GM15510 (cell line): Measurements from ENCODE around the gene PHKB.

Experiments
- POLR2A ChIP-seq: IDR thresholded peaks from 3 replicates; pipeline ENCODE4 v1.6.1; 2011; ENCODE audit warnings: borderline replicate concordance; ENCODE audit not compliant: insufficient read length; ENCODE audit errors: extremely low read depth

PHKB gene

DNA sequence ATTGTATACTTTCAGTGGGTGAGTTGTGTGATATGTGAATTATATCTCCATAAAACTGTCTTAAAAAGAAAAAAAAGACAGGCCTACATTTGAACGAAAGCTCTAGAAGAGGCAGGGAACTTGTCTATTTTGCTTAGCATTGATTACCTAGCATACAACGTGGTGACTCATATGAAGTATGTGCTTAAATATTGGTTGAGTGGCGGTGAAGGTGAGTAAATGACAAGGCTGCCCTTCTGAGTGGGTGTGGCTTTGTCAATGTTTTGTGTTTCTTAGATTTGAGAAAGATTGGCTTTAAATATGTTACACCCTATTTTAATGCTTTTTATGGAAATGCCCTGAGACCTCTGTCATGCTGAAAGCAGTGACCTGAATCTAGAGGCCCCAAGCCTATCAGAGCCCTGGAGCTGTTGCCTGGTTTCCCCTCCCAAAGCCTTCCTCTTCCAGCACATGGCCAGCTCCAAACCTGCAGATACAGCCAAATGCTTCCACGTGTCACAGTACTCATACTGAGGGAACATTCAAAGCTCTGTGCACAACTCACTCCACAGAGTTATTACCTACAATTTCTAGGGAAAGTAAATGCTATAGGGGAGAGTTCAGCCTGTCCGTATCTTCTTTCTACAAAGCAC lies 260.0 kb downstream of the PHKB start:
- TF ChIP-seq POLR2A, result no peak

DNA sequence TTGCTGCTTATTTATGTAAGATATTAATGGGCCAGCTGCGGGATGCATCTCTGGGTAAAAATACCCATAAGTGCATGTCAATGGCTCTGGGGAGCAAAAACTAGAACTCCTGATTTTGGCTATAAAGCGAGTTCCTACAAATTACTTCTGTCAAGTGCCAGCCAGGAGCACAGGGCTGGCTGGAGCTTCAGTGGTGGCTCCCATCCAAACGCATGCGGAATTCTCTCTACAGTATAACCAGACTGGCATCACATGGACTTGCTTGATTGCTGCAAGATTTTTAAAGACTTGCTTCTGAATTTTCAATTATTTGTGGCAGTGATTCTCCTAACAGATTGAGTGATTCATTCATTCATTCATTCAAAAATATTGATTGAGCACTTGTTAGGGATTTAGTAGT lies 260.9 kb downstream of the PHKB start:
- no peak for TF ChIP-seq POLR2A

DNA sequence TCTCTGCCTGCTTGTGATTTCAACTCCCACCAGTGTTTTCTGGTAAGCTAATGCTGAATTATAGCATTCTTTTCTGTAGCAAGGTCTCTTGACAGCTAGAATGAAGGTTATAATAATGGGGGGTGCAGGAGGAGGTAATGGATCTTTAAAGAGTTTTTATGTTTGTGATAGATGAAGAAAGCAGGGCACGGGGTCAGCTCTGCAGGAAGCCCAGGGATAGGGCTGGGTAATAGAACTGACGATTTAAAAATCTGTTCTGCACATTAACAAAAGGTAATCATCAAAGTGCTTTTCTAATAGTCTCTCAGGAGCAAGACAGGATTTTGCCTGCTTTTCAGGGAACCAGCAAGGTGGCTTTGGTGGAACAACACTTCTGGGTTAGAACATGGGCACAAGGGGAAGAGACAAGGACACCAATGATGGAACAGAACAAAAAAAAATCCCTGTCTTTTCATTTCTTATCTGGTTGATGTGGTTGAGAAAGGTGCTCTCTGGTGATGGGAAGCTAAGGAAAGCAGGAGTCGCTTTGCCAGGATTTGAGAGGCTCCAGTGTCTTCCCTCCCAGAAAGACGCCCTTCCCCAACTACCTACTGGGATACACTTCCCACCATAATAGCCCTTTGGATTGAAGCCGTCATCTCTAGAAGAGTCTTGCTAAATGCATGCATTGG lies 263.1 kb downstream of the PHKB start:
- no peak for TF ChIP-seq POLR2A

DNA sequence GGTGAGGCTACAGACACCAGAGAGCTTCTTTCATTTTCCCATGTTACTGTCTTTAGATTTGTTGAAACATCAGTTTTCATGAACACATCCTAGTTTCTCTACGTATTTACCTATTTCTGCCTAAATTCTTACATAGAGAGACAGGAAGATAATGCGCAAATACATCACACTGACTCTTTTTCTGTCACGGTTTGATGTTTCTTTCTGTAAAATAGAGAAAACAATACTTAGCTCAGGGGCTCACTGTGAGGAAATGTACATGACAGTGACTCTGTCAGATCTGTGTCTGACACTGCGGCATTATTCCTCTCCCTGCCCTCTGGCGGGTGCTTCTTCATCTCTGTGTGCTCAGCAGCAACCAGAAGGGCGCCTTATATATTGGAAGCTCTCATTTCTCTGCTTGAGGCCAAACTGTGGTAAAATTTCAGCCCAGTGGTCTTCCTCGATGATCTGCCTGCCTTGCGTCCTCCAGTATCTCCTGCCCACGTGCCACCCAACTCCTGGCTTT lies 264.1 kb downstream of the PHKB start:
- TF ChIP-seq POLR2A, result no peak

DNA sequence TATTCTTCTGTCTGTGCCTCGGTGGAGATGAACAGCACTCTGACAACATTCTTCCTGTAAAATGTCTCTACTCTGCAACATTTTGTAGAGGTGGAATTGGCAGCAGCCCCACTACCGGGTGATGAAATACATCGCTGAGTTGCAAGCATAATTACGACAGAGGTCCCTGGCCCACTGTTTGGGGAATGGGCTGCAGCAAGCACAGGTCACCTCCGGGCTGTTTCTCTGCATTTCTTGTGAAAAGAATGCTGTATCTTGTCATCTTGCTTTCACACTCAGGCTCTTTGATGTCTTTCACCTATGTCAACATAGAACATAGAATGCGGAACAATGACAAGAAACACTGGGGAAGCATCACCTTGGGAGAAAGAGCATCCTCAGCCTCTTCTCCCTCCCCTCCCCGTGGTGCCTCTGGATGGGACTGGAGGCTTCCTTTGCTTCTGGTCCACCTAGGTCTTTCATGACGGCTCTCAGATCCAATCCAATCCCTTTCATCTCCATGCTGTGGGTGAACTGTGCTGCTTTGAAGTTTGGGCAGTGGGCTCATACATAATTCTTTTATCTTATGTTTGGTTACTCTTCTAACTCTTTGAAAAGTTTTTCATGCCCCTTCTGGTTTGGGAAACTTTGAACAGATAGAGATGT lies 265.0 kb downstream of the PHKB start:
- no peak for TF ChIP-seq POLR2A

DNA sequence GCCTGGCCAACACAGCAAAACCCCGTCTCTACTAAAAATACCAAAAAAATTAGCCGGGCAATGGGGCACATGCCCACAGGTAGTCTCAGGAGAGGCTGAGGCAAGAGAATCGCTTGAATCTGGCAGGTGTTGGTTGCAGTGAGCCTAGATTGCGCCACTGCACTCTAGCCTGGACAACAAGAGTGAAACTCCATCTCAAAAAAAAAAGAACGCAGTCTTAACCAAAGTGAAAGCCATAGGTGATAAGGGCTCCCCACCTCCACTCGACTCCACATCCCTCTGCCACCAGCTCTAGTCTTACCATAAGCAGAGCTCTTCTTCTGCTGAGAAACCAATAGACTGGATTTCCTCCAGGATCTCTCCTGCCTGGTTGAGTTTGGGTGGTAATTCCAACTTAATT lies 266.0 kb downstream of the PHKB start:
- no peak for TF ChIP-seq POLR2A

DNA sequence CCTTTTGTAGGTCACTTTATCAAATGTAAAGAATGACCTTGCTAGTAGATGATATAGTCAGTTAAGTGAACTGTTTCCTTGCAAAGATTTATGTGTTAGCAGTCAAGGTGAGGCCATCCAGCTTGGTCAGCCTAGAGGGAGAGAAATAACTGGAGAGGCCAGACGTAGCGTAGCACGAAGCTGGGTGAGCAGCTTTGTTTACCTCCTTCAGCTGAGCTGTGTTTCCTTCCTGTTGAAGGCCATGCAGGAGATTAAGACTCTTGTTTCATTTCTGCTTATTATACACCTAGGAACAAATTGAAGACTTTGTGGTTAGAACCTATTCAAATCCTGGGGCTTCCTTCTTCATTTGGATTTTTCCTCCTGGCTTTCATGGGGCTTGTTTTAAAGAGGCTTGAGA lies 267.1 kb downstream of the PHKB start:
- no peak for TF ChIP-seq POLR2A

DNA sequence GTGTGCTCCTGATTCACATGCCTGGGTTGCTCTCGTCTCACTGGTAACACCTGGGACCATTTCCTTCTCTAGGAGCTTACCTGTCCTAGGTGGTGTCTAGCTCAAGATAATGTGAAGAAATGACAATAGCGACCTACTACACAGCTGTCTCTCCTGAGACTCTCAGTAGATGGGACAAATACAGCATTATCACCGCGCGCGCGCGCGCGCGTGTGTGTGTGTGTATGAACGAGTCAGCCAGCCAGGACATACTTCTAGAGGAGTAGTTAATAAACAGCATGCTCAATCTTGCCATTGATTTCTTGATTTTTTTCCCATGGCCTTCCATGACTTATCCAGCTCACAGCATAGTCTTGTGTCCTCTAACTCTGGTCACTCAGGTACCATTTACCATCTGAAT lies 268.6 kb downstream of the PHKB start:
- TF ChIP-seq POLR2A, result no peak

DNA sequence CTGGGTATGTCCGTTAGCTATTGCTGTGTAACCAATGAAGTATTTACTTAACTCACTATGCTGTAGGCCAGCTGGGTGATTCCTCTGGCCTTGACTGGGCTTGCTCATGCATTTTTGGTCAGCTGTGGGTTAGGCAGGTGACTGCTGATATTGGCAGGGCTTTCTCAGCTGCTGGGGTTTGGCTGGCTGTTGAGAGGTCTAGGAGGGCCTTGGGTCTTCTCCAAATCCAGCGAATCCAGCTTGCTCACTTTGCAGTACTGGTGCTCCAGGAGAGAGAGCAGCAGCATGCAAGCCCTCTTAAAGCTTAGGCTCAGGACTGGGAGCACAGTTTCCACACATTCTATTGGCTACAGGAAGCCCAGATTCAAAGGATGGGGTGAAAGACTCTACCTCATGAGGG lies 270.1 kb downstream of the PHKB start:
- TF ChIP-seq POLR2A, result no peak

DNA sequence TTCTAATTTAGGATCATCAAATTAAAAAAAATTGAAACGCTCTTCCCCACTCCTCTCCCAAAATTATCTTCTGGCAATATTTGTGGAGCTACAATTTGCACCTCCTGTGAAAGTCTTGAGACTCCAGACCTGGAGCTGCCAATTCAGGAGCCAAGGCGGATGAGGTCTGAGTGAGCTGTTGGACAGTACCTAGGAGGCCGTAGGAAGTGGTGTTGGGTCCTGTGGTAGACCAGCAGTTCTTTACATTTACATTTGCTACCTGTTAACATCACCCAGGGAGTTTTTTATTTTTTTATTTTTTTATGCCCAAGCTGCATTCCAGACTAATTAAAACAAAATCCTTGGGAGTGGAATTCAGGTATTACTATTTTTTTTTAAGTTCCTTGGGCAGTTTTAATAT lies 271.0 kb downstream of the PHKB start:
- no peak for TF ChIP-seq POLR2A

DNA sequence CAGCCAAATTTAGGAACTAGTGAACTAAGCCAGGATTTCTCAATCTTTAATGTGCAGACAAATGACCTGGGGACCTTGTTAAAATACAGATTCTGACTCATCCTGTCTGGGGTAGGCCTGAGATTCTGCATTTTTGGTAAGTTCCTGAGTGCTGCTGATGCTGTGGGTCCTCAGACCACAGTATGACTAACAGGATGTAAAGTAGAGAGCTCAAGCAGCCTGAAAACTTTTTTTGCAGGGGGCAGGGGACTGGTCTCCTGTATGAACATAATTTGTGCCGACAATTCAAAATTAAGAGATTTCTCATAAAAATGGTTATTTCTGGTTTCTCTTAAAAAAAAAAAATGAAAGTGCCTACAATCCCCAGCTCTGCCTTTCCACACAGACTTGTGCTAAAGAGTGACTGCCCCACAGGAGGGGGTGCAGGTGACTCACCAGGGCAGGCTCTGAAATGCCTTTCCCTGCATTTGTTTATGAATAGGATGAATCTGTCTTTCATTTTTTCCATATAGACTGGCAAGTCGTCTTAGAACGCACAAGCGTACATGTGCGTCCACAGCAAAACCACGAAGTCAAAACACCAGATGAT lies 271.5 kb downstream of the PHKB start:
- TF ChIP-seq POLR2A, result no peak

DNA sequence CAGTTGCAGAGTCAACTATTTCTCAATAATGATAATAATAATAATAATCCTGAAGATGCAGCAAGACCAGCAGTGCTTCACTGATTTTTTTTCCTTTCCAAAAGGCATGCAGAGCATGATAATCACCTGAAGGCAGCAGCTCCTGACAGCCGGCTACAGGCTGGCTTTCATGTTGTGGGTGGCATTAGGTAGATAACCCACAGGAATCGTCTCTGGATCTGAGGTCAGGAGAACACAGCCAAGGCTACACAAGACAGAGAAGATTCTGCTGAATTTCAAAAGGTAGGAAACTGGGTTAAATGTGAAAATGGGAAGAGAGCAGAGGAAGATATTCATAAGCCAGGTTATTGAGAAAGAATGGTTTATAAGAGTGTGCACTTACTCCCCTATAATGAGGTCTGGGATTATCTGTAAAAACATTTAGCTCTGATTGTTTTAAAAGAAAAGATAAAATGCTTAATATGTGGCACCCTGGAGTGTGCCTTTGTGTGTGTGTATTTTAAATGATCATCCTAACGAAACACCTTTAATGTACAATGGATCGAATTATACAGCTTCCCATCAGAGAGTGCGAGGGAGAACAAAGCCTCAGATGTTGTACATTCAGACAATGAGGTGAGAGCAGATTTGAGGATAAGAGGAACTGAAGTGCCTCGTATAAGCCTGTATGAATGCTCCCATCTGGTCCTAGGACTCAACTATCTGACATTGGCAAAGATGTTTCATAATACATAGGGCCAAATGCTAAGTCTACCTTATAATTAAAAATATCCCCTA lies 273.1 kb downstream of the PHKB start:
- no peak for TF ChIP-seq POLR2A

DNA sequence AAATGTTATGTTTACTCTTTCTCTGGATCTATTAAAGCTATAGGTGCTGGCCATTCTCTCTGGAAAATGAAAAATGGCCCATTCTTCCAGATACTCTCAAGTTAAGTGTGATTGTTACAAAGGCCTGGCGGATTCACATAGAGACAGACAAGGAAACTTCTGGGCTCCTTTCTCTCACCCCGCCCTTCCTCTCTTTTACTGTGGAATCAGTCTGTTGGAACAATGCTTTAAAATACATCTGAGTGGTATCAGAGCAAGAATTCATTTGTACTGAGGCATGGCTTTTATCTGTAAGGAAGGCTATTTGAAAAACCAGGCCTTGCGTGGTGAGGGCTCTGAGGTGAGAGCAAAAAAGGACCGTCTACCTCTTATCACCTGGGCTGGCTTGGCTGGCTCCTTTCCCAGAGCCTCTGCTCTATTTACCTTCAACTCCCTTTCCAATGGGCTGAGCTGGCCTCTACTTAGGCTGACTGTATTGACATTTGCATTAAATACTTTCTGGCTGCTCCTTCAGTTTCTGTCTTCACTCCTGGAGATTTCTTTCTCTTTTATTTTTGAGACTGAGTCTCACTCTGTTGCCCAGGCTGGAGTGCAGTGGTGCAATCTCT lies 274.0 kb downstream of the PHKB start:
- no peak for TF ChIP-seq POLR2A

DNA sequence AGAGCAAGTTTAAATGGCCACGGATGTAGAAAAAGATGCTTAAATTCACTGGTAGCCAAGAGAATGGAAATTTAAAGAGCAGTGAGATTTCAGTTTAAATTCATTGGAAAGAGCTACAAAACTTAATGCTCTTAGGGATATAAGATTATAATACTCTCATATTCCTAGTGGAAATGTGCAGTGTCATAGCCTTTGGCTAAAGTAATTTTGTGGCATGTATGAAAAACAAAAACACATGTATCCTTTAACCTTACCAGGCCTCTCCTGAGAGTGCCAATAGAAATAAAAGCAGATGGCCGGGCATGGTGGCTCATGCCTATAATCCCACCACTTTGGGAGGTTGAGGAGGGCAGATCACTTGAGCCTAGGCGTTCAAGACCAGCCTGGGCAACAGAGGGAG lies 289.2 kb downstream of the PHKB start:
- TF ChIP-seq POLR2A, result no peak
